ENCODE data around the gene PLEKHH3. TPM values are rescaled to one million over a fixed set of nuclear protein-coding genes. Genes with fewer than 3 reads are reported as not detected.

The PLEKHH3 gene
- total and polyA plus RNA-seq, 10 of the 15 experiments (the other 5 are each of a cell fraction or from before 2014, with no cell fraction given) = 0.31 to 38.0 (median 11.0) TPM

DNA sequence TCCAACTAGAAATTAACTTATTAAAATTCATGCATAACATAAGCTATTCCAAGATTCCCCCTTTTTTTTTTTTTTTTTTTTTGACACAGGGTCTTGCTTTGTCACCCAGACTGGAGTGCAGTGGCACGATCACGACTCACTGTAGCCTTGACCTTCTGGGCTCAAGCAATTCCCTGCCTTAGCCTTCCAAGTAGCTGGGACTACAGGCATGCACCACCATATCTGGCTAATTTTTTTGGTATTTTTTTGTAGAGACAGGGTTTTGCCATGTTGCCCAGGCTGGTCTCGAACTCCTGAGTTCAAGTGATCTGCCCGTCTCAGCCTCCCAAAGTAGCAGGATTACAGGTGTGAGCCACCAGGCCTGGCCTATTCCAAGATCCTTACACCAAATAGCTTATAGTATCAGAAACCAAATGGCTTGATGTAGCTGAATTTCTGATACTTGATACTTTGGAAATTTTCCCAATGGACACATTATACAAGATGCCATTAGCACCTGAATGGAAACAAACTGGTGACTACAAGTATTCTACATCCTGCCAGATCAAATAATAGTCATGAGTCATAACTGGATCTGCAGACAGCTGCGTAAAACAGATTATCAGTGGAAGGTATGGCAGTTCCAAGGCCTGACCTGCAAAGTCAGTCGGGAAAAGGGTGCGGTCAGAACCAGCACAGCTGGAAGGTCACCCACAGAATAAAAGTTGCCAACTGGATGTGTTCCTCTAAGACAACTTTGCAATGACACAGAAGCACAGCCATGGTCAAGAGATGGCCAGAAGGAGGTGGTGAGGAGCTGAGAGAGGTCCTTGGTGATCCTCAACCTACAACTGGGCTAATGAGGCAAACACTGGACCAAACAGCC lies 52.8 kb downstream of the PLEKHH3 start (continued):
- TF ChIP-seq RBBP5 (conservative IDR thresholded peaks at IDR 0.05) (no peak), IRF4 (IDR thresholded peaks at IDR 0.05; ENCODE audit: low read depth, low read length) (peak; percentile 75; the same call in 1 of the 2 replicates), ZNF384 (IDR thresholded peaks at IDR 0.05; ENCODE audit: borderline replicate concordance, low read depth, low read length) (no peak), CUX1 (IDR thresholded peaks at IDR 0.05; ENCODE audit: insufficient replicate concordance, low read depth, low read length) (no peak), MLLT1 (IDR thresholded peaks at IDR 0.05) (no peak), EED (IDR thresholded peaks at IDR 0.05; ENCODE audit: low read depth) (peak; percentile 34; the same call in 1 of the 2 replicates), CTCF (IDR thresholded peaks at IDR 0.05 in 2 of 3, conservative IDR thresholded peaks at IDR 0.05 in 1 of 3; ENCODE audit: control insufficient read depth in 2 of 3, extremely low read depth in 1 of 3, insufficient read depth in 1 of 3, low read depth in 3 of 3, low read length in 3 of 3) (no peak), CEBPZ (IDR thresholded peaks at IDR 0.05; ENCODE audit: low read depth, low read length) (no peak), TCF12 (IDR thresholded peaks at IDR 0.05; ENCODE audit: low read depth, low read length) (0 out of 2 replicates have a peak, but pooled peaks have one; percentile 52), NFXL1 (IDR thresholded peaks at IDR 0.05; ENCODE audit: borderline replicate concordance) (no peak), KLF5 (IDR thresholded peaks at IDR 0.05; ENCODE audit: partially characterized antibody) (no peak), JUNB (IDR thresholded peaks at IDR 0.05) (peak; percentile 71)
- TF ChIP-seq, protein P1, sequence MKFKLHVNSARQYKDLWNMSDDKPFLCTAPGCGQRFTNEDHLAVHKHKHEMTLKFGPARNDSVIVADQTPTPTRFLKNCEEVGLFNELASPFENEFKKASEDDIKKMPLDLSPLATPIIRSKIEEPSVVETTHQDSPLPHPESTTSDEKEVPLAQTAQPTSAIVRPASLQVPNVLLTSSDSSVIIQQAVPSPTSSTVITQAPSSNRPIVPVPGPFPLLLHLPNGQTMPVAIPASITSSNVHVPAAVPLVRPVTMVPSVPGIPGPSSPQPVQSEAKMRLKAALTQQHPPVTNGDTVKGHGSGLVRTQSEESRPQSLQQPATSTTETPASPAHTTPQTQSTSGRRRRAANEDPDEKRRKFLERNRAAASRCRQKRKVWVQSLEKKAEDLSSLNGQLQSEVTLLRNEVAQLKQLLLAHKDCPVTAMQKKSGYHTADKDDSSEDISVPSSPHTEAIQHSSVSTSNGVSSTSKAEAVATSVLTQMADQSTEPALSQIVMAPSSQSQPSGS (IDR thresholded peaks at IDR 0.05; ENCODE audit: low read length) = no peak
